Stimulated activated CD4-positive, alpha-beta T cell treated with anti-CD3 and anti-CD28 coated beads, Interleukin-4, amount 100 ng/mL, for 1 hour (primary cell): ENCODE data around the gene GSTA5.
"Not testable (repeated sequence)": the region's sequence is repeated elsewhere in the genome, so short reads cannot be mapped to it uniquely, and the experiment has no call there.

Experiments used
- DNase-seq: peaks from one replicate; pipeline ENCODE4 v3.0.0-alpha.2; 2020

GSTA5 gene

GRCh38 chr6:52830869-52831268, 9.7 kb downstream of the GSTA5 start:
- DNase-seq: not testable (repeated sequence)

GRCh38 chr6:52829046-52829817, 11.4 kb downstream of the GSTA5 start:
- no peak for DNase-seq

GRCh38 chr6:52828621-52829020, 12.0 kb downstream of the GSTA5 start:
- DNase-seq: not testable (repeated sequence)

- DNase-seq: not testable (repeated sequence)
These were observed 13.4 kb downstream of the GSTA5 start for GRCh38 chr6:52827073-52827783.

DNA sequence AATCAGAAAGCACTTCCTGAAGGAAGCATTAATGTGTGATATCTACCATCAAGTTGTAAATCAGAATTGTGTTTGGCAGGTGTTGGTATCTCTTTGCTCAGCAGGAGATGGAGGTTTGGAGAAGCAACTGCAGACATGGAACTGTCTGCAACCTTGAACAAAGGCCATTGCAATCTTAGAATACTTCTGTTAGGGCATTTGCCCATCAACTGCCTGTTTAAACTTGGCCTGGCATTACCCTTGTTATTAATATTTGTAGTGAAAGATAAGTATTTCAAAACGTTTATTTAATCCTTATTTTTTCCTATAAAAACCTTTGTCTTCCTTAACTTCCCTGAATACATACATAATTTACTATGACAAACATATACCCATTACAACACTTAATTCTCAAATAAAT, 14.1 kb downstream of the GSTA5 start:
- DNase-seq: no peak

- DNase-seq: not testable (repeated sequence)
These were observed 14.6 kb downstream of the GSTA5 start for GRCh38 chr6:52825900-52826459.

- not testable (repeated sequence) for DNase-seq
These were observed 15.3 kb downstream of the GSTA5 start for GRCh38 chr6:52825270-52825793.

DNA sequence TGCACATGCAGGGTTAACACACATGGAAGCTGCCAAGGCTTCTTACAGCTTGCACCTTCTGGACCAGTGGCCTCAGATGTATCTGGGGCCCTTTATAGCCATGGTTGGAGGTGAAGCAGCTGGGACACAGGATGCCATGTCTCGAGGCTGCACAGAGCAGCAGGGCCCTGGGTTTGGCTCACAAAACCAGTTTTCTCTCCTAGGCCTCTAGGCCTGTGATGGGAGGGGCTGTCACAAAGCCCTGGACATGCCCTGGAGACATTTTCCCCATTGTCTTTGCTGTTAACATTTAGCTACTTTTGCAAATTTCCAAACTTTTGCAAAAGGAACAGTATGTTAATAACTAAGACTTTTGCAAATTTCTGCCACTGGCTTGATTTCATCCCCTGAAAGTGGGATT, 18.8 kb downstream of the GSTA5 start:
- DNase-seq: no peak

GRCh38 chr6:52820198-52820597, 20.4 kb downstream of the GSTA5 start:
- no peak for DNase-seq

GRCh38 chr6:52815167-52816092, 25.2 kb downstream of the GSTA5 start:
- DNase-seq: peak; percentile 15

GRCh38 chr6:52814545-52814944, 26.1 kb downstream of the GSTA5 start:
- not testable (repeated sequence) for DNase-seq

GRCh38 chr6:52809777-52810176, 30.8 kb downstream of the GSTA5 start:
- DNase-seq: not testable (repeated sequence)

- no peak for DNase-seq
These were observed 32.0 kb downstream of the GSTA5 start for GRCh38 chr6:52808660-52809059.

DNA sequence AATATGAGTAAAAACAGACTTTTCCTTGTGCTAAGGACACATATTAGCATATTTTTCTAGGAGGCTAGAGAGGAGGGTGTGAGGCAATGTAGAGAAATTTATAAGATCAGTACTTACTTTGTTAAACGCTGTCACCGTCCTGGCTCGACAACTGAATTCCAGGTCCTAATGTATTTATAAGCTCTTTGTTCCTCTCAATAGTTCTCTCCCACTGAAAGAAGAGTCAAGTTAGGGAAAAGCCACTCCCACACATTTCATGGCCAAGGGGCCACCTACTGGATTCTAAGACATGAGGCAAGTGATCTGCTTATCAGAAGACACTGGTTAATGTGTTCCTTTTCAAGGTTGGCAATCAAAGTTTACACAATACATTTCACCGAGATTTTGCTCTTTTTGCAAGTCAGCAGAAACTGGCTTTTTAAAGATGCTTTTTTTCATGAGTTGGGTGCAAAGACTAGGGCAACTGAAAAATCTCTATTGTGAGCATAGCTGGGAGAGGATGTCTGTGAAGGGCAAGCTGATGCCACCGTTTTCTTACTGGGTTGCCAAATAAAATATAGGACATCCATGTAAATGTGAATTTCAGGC, 36.9 kb downstream of the GSTA5 start, which contains the start of gene GSTA1:
Gene GSTA1 (minus strand): TSS at position 149 of the 588 bp plus-strand sequence. CDS start 4,549 bp downstream, outside the sequence.
- not testable (repeated sequence) for DNase-seq

GRCh38 chr6:52802806-52803205, 37.8 kb downstream of the GSTA5 start:
- DNase-seq: no peak

- no peak for DNase-seq
These were observed 39.3 kb downstream of the GSTA5 start for GRCh38 chr6:52801188-52801841.

DNA sequence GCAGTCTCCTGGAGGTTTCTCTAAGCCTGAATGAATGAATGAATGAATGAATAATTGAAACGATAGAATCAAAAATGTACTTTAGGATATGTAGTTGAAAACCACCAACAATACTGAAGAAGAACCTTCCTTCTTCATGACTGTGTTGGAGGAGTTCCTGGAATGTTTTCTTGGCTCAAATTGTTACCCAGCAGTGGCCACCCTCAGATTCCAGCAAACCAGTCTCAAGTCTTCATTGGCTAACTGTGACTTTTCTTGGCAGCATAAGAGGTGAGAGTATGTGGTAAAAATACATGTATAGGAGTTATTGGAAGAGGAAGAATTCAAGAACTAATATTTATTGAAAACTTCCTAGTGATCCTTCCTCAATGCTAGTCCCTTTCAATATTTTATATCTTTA, 41.3 kb downstream of the GSTA5 start:
- not testable (repeated sequence) for DNase-seq

- not testable (repeated sequence) for DNase-seq
These were observed 46.2 kb downstream of the GSTA5 start for GRCh38 chr6:52794366-52794765.

DNA sequence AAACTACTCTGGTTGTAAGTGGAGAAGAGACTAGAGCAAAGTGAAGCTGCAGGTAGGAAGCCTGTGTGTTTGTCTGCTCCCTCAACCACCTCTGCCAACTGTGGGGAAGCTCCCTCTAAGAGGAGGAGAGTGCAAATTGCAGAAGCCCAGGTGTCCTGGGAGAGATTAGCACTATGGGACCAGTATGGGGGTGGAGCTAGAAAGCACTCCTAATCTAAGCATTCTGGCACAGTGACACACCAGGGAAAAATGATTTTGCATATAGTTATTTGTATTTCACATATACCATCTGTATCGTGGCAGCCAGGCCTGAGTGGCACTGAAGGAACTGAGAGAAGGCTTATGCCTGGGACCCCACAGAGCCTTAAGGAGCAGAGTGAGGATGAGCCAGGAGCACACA, 49.8 kb downstream of the GSTA5 start:
- no peak for DNase-seq

DNA sequence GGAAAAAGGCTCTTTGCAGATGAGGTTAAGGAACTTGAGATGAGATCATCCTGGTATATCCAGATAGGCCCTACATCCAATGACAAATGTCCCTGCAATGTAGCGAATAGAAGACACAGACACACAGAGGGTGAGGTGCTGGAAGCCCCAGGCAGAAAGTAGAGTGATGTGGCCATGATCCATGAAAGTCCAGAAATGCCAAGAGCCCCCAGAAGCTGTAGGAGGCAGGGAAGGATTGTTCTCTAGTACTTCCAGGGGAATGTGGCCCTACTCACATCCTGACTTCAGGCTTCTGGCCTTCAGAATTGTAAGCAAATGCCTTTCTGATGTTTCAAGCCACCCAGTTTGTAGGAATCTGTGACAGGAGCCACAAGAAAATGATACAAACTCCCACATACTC, 51.0 kb downstream of the GSTA5 start:
- not testable (repeated sequence) for DNase-seq

- DNase-seq: no peak
These were observed 52.1 kb downstream of the GSTA5 start for GRCh38 chr6:52788478-52788877.
